Activated CD4-positive, alpha-beta T cell treated with anti-CD3 and anti-CD28 coated beads for 24 hours (primary cell): ENCODE data around the gene ARHGAP27.

Experiments used
- DNase-seq, 2 donors: peaks; one replicate each; pipeline ENCODE4 v3.0.0-alpha.2; 2020; ENCODE audit warnings: low read depth in 2 of 2

Gene ARHGAP27

DNA sequence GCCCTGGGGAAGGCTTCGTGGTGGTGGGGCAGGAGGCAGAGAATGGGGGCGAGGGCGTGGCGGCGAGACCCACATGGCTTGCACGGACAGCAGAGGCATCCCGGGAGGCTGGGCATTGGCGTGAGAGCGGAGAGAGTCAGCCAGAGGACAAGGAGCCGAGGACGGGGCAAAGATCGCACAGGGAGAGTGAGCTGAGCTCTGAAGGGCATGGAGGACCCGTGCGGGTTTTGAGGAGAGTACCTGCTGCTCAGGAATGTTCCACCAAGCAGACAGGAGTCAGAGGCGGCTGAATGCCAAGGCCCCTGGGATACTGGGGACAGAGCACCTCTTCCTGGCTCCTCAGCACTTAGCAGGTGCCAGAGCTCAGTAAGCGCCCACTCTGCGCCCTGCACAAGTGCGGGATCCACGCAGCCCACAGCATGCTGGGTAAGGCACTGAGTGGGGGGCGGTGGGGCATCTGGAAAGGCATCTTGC is 47.8 kb downstream of the ARHGAP27 start:
- DNase-seq = no peak

DNA sequence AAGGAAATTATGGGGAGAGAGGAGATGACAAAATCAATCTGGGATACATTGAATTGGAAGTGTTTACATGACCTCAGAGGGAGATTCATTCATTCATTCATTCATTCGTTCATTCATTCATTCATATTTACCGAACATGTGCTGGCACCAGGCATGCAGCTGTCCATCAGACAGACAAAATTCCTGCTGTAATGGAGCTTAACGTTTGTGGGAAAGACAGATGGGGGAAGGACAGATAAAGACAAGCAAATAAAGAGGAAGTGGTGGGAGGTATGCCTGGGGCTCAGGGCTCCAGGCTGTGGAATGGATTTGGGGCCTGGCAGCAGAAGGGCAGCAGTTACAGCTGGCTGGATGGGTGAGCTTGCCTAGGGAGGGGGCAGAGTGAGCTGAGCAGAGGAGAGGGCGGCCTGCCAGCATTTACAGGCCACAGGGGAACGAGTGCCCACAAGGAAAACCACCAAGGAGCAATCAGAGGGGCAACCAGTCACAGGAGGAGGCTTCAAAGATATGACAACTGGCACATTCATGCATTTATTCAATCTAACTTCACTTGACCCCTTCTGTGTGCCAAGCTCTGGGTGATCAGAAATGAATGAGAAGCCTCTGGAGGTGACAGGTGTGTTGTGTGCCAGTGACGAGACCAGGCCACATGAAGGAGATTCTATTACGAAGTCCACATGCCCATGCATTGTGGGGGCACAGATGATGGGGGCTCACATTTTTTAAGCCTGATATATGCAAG is 48.5 kb downstream of the ARHGAP27 start:
- DNase-seq = no peak

DNA sequence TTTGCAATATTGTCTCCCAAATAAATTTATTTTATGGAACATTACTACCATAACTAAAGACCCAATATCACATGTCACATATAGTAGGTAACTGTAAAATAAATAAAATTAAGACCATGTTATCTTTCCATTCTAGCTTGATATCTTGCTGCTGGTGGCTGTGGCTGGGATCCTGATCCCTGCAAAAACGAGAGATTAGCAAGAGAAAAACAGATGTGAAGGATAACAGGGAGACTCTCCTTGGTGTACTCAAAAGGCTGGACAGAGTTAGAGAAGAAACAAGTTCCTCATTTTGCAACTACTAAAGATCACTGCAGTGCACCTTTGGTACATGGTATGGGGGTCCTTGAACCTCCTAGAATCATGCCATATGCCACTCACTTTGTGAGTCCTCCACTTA is 49.7 kb downstream of the ARHGAP27 start:
- no peak for DNase-seq

DNA sequence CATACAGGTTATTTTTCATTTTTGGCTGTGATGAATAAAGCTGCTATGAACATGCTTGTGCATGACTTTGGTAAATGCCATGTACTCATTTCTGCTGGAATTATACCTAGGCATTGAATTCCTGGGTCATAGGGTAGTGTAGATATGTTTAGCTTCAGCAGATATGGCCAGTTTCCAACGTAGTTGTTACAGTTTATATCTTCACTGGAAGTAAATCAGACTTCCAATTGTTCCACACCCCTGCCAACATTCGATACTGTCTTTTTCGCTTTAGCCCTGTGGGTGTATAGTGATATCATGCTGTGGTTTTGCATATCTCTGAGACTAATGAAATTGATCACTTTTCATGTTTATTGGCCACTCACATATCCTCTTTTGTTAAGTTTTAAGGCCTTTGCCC is 50.4 kb downstream of the ARHGAP27 start:
- DNase-seq = no peak

DNA sequence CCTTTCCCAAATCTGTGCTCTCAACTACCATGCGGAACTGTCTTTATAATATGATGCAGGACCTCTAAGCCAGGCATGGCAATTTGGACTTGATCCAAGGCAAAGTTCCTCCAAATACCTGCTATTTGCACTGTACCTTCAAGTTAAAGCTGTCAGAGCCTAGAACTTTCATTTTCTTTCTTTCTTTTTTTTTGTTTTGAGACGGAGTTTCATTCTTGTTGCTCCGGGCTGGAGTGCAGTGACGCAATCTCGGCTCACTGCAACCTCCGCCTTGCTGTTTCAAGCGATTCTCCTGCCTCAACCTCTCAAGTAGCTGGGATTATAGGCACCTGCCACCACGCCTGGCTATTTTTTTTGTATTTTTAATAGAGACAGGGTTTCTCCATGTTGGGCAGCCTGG is 51.7 kb downstream of the ARHGAP27 start:
- DNase-seq = no peak

DNA sequence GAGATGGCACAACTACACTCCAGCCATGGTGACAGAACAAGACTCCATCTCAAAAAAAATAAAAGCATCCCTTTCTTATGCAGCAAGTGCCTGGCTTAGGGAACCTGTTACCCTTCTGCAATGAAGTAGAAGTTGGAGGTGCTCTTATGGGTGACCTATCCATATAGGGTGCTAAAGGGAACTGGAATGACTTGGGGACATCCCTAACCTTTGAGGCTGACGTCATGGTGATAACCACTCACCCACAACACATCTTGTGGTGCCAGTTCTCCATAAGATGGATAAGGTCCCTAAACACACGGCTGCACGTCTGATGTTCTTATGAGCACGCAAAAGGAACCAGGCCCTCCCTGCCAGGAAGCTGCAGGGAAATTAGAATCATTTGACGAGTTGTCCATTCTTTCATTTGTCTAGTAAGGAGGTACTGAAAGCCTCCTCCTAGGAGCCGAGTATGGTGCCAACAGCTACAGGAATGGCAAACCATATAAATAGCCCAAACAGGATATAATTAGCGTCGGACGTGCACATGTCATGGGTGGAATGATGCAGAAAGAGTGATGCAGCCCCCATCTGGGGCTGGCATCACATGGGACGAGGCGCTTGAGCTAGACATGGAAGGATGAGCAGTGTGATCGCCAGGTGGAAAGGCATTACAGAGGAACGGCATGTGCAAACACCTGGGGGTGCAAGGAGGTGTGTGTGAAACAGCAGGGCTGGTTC is 52.5 kb downstream of the ARHGAP27 start:
- DNase-seq = no peak

DNA sequence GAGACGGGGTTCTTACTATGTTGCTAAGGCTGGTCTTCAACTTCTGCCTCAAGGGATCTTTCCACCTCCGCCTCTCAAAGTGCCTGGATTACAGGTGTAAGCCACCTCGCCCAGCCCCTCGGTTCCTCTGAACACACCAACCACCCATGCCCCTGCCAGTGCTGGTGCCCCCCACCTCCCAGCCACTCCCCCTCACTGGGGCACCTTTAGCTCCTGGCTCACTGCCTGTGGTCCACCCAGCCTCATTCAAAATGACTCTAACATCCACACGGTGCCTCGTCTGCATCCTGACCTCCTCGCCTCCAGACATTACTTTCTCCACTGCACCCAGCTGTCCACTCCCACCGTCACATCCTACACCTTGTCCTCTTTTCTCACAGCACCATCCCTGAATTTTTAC is 55.3 kb downstream of the ARHGAP27 start:
- DNase-seq = no peak

DNA sequence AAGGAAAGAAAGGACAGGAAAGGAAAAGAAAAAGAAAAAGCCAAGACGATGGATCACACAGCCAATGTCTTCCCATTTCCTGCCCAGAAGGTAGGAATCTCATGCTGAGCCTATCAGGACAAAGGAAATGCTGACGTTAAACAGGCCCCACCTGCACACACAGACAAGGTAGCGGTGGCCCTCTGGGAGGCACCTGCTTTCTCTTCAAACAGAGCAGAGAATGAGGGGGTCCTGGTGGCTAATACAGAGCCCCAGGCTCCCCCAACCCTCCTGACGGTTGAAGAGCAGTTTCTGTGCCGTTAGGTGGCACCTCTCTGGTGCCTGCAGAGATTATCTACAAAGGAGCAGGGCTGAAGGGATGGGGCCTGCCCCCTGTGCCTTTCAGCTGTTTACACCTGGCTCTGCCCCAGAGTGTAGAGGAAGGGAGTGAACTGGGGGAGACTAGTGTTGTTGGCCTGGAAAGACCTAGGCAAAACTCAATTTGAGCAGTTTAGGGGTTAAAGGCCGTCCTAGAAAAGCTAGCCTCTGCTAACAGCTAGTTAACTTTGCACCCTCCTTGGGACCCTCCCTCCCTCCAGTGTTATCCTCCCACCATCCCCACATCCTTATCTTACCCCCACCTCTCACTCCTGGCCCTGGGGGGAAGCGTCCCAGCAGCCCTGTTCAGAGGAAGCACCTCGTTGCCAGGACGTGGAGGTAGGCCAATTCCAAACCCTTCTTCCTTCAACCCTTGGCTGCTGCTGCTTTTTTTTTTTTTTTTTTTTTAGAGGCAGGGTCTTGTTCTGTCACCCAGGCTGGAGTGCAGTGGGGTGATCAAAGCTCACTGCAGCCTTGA is 56.3 kb downstream of the ARHGAP27 start:
- no peak for DNase-seq

DNA sequence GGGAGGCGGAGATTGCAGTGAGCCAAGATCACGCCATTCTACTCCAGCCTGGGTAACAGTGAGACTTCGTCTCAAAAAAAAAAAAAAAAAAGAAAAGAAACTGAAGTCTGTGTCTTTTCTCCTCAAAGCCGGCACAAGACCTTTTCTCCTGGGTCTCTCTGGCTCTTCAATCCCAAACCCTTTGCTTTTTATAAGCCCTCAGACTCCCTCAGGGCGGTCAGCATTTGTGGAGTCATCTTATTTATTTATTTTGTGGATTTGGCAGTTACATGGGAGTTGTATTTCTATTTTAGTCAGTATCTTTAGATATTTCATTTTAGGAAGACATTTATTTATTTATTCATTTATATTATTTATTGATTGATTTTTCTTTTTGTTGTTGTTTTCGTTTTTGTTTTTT is 58.2 kb downstream of the ARHGAP27 start:
- DNase-seq = no peak

DNA sequence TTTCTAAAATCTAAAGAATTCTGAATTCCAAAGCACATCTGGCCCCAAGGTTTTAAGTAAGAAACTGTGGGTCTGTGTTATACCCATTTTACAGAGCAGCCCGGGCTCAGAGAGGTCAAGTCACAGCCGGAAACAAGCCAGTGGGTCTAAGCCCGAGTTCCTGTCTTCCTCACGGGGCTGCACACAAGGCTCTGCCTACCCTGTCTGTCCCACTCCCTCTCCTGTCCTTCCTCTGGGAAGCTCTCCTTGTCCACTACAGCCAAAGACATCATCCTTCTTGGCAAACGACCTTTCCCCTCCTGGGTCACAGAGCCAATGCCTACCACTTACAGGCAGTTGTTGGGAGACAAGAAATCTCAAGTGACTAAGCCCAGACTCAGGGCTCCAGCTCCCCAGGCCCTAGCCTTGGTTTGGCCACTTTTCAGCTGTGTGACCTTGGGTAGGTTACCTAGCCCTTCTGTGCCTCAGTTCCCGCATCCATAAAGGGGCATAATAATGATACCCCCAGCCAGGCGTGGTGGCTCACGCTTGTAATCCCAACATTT is 60.3 kb downstream of the ARHGAP27 start:
- no peak for DNase-seq

DNA sequence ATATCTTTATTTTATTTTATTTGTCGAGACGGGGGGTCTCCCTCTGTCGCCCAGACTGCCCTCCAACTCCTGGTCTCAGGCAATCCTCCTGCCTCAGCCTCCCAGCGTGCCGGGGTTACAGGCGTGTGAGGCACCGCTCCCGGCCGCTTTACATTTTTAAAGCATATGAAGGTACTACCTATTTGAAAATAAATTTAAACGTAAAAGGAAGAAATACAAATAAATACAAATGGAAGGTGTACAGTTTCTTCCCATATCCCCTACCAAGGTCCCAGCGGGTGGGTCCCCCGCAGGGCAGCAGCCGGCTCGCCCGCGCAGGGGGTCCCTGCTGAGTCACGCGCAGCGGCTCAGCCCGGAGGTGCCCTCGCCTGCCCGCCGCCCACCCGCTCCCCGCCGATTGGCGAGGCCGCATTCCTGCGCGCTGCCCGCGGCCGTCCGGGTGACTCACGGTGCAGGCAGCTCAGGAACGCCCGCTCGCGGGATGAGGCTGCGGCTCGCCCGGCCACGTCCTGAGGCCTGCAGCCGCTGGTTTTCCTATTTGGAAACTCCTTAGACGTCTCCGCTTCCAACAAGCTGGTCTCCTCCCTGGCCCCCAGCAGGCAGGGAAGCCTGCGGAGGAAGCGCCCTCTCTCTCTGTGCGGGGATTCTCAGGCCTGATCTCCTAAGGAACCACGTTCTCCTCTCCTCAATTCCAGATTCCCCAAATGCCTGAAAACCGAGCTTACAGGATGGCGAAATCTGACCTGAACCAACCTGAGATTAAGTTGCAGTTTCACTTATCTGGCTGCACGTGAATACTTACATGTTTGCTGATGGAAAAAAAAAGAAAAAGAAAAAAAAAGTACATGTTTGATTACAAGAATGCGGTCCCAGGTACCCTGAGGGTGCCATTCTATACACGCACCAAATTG is 61.0 kb downstream of the ARHGAP27 start:
- peak in 1 of 2 donors; percentile 40 for DNase-seq

DNA sequence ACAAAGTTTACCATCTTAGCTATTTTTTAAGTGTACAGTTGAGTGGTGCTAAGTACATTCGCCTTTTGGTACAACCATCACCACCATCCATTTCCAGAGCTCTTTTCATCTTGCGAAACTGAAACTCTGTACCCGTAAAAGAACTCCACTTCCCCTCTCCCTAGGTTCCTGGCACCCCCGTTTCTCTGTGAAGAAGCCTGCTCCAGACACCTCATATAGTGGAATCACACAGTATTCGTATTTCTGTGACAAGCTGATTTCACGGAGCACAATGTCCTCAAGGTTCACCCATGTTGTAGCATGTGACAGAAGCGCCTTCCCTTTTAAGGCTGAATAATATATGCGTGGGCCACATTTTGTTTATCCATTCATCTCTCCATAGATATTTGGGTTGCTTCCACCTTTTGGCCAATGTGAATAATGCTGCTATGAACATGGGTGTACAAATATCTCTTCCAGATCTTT is 61.7 kb downstream of the ARHGAP27 start:
- DNase-seq = no peak

DNA sequence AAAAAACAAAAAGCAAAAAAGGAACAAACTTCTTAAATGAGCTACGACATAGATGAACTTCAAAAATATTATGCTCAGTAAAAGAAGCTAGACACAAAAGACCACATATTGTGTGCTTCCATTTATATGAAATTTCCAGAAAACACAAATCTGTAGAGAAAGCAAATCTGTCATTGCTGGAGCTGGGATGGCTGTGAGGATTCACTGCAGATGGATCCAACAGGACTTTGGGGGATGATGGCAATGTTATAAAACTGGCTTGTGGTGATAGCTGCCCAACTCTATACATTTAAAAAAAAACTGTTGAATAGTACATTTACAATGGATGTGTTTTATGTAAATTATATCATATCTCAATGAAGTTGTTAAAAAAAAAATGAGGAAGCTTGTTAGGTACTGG is 63.2 kb downstream of the ARHGAP27 start:
- no peak for DNase-seq

DNA sequence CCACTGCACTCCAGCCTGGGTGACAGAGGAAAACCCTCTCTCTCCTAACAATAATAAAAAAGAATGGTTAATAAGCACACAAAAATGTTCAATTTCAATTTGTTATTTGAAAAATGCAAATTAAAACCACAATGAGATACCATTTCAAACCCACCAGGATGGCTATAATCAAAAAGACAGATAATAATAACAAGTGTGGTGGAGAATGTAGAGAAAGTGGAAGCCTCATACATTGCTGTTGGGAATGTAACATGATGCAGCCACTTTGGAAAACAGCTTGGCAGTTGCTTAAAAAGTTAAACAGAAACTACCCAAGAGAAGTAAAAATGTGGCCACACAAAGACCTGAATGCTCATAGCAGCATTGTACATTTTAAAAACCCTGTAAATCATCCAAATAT is 64.0 kb downstream of the ARHGAP27 start:
- DNase-seq = no peak

DNA sequence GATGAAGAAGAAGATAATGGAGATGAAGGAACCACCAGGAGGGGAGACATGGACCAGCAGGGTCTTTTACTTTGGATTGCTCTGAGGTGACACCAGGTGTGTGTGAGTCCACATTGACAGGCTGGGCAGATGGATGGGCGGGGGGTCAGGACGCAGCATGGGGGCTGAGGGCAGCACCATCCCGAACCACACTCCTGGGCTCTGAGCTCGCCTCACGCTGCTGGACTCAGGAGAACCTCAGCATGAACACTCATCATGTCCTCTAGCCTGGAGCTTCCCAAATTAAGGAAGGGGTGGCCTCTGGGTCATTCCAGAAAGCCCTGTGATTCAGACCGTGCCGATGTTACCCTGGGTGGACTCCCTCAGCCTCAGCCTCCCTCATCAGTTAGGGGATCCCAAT is 65.5 kb downstream of the ARHGAP27 start:
- no peak for DNase-seq

DNA sequence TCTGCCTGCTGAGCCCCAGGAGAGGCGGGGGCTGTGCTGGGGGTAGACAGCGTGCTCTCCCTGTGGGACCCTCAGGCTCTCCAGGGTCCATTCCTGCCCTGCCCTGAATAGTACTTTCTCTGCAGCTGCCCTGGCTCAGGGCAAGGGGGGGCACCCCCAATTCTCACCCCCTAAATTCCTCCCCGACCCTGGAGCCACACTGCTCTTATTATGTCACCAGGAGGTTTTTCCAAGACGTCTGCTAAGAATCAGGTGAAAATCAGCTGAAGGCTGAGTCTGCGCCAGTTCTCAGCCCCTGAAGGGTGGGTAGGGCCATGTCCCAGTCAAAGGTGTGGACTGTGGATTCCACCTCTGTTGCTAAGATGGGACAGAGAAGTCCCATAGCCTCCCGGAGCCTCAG is 66.0 kb downstream of the ARHGAP27 start:
- no peak for DNase-seq

DNA sequence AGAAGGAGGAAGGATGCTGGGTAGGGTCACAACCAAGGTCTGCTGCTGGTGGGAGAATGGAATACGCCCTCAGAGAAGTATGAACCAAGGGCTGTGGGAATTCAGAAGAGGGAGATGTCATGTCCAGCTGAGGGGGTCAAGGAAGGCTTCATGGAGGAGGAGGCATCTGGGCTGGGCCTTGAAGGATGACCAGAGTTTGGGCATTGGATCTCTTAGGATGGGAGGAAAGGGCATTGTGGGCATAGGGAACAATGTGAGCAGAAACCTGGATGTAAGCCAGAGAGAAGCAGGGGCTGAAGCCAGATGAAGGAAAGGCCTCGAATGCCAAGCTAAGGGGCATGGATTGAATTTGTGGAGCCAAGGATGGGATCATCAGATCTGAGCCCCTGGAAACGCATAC is 66.6 kb downstream of the ARHGAP27 start:
- no peak for DNase-seq

DNA sequence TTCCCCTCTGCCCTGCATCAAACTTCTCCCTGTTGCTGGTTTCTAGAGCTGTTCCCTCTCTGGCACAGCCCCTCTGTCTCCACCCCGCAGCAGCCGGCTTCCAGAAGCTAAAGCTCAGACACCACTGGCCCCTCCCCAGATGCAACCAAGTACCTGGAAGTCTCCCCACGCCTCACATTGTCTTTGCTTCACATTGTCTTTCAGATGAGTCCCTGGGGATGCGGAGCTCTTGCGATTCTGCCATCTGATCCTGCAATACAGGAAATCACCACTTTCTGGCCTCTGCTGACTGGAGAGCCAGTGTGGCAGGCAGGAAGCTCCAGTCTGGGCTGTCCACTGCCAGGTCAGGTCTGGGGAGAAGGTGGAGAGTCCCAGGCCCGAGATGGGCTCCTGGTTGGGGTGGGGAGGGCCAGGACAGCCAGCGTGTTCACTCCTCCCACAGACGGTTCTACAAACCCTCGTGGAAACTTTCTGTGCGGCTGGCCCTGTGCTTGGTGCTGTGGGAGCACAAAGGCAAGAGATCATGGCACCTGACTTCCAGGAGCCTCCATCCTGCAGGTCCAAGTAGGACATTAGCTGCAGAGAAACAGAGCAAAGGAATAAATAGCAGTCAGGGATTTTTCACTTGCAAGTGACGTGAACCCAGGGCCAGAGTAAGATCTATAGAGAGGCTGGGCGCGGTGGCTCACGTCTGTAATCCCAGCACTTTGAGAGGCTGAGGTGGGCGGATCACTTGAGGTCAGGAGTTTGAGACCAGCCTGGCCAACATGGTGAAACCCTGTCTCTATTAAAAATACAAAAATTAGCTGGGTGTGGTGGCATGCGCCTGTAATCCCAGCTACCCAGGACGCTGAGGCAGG is 67.9 kb downstream of the ARHGAP27 start:
- no peak for DNase-seq

DNA sequence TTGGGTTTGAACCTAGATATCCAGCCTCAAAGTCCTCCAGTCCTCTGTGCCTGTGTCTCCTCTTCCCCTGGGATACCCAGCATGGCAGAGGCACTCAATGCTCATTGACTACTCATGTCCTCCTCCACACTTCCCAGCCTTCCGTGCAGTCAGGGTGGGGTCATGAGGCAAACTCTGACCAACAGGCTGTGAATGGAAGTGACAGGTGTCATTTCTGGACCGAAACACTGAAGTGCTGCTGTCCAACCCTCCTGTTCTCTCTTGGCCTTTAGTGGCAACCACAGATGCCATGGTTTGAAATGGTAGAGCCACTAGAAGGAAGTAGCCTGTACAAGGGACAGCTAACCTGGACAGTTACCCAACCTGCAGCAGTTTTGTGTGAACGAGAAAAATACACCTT is 69.2 kb downstream of the ARHGAP27 start:
- no peak for DNase-seq

DNA sequence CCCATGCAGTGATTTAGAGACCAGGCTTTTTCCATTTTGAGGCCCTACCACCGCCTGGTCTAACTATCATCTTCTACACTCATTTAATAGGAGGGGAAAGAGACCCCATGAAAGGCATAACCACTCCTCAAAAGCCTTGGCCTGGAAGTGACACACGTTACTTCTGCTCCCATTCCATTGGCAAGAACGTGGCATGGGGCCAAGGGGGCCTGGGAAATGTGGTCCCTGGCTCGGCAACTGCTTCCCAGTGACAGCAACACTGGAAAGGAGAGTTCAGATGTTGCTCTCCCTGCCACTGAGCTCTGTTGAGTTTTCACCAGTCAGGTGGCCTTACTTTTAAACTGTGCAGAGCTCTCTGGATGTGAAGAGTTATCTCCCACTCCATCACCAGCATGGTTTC is 70.7 kb downstream of the ARHGAP27 start:
- no peak for DNase-seq
